Testis (tissue), 2 donors: ENCODE measurements around the gene ABCC10.

ENCODE experiments used
- CTCF ChIP-seq, 3 experiments: fragments of 450-650 bp in 2 of 3; fragments of 200-600 bp in 1 of 3; sonication (generic) in 1 of 3; IDR thresholded peaks; one replicate each; pipeline ENCODE4 v1.5.1; 2016 to 2019; ENCODE audit warnings: antibody characterized with exemption in 3 of 3, mild to moderate bottlenecking in 2 of 3, moderate library complexity in 1 of 3
- POLR2A ChIP-seq: fragments of 450-650 bp; IDR thresholded peaks from one replicate; pipeline ENCODE4 v1.6.1; 2017; ENCODE audit warnings: antibody characterized with exemption, mild to moderate bottlenecking, moderate library complexity

GRCh38 chr6:43437700-43438099 lies 10.4 kb downstream of the ABCC10 start:
- no peak for TF ChIP-seq POLR2A
- TF ChIP-seq CTCF (IDR thresholded peaks at IDR 0.05): no peak
